ENCODE data around the gene MLLT3.

DNA sequence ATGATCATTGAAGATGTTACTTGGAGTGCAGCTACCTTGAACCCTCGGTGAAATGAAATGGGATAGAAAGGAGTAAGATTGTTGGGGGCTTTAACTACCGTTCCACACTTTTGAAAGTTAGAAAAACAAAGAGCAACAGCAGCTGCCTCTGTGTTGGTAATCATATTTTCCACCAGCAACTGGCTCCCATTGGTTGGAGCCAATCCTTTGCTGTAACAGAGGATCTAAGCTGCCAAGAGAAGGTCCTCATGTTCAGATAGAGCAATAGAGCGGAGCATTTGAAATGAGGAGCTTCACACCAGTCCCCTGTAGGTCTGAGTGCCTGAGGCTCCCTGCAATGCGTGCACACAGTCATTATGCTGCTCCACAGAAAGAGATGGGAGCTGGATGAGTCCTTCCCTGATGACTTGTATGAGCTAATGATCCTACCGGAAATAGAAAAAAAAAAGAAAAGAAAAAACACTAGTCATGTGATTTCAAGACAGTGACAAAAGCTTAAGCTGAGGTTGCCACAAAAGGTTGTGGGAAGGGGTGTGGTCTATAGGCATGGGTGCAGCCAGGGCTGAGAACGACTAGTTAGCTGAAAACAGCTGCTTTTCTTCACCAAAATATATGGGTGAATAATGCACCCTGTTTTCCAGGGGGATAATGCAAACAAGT lies 300.7 kb downstream of the MLLT3 start:
- TF ChIP-seq, protein P1, sequence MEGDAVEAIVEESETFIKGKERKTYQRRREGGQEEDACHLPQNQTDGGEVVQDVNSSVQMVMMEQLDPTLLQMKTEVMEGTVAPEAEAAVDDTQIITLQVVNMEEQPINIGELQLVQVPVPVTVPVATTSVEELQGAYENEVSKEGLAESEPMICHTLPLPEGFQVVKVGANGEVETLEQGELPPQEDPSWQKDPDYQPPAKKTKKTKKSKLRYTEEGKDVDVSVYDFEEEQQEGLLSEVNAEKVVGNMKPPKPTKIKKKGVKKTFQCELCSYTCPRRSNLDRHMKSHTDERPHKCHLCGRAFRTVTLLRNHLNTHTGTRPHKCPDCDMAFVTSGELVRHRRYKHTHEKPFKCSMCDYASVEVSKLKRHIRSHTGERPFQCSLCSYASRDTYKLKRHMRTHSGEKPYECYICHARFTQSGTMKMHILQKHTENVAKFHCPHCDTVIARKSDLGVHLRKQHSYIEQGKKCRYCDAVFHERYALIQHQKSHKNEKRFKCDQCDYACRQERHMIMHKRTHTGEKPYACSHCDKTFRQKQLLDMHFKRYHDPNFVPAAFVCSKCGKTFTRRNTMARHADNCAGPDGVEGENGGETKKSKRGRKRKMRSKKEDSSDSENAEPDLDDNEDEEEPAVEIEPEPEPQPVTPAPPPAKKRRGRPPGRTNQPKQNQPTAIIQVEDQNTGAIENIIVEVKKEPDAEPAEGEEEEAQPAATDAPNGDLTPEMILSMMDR (IDR thresholded peaks at IDR 0.05) = no peak
- TF ChIP-seq POLR2A (IDR thresholded peaks at IDR 0.05) = no peak

All from right lobe of liver (tissue), 4 donors.